Activated CD4-positive, alpha-beta T cell treated with anti-CD3 and anti-CD28 coated beads, Interleukin-2, amount 50 U/mL, for 24 hours (primary cell): ENCODE results near the gene ZMYND10.

Source experiments
- DNase-seq, 2 donors: peaks; one replicate each; pipeline ENCODE4 v3.0.0-alpha.2; 2020; ENCODE audit warnings: low read depth in 1 of 2, low spot score in 1 of 2

ZMYND10 gene

GRCh38 chr3:50304601-50305000, 40.9 kb downstream of the ZMYND10 start:
- no peak for DNase-seq

- no peak for DNase-seq
These were observed 42.3 kb downstream of the ZMYND10 start, which contains the start of gene HYAL1 for GRCh38 chr3:50303013-50303815. HYAL1 (minus strand) TSS chr3:50303574; CDS start chr3:50302956, 618 bp downstream.

- no peak for DNase-seq
These were observed 43.2 kb downstream of the ZMYND10 start for GRCh38 chr3:50302095-50303012.

GRCh38 chr3:50300681-50301254, 44.8 kb downstream of the ZMYND10 start:
- no peak for DNase-seq

- DNase-seq = no peak
These were observed 45.4 kb downstream of the ZMYND10 start for GRCh38 chr3:50299929-50300680.

GRCh38 chr3:50299638-50299928, 45.9 kb downstream of the ZMYND10 start:
- no peak for DNase-seq

- DNase-seq = peak; percentile 96 to 99
These were observed 46.5 kb downstream of the ZMYND10 start, which contains the start of the genes HYAL3 and NAA80 for GRCh38 chr3:50298836-50299637. HYAL3 (minus strand) TSS chr3:50299405; CDS start chr3:50295602, 3,803 bp downstream. NAA80 (minus strand) TSS chr3:50299405; CDS start chr3:50297463, 1,942 bp downstream.

- DNase-seq = no peak
These were observed 47.4 kb downstream of the ZMYND10 start for GRCh38 chr3:50297896-50298725.

- no peak for DNase-seq
These were observed 48.2 kb downstream of the ZMYND10 start for GRCh38 chr3:50297384-50297775.

GRCh38 chr3:50296721-50297383, 48.7 kb downstream of the ZMYND10 start:
- no peak for DNase-seq

- no peak for DNase-seq
These were observed 49.7 kb downstream of the ZMYND10 start for GRCh38 chr3:50295553-50296431.

- DNase-seq = no peak
These were observed 50.8 kb downstream of the ZMYND10 start for GRCh38 chr3:50294492-50295403.

- no peak for DNase-seq
These were observed 51.4 kb downstream of the ZMYND10 start for GRCh38 chr3:50294089-50294488.

- no peak for DNase-seq
These were observed 52.3 kb downstream of the ZMYND10 start for GRCh38 chr3:50293079-50293801.

- DNase-seq = peak; percentile 84 to 93
These were observed 53.1 kb downstream of the ZMYND10 start, which contains the start of gene IFRD2 for GRCh38 chr3:50292159-50293078. IFRD2 (minus strand) TSS chr3:50292429; CDS start chr3:50292274, 155 bp downstream.
